ENCODE measurements around the gene EIF4E1B. TPM values are rescaled to one million over a fixed set of nuclear protein-coding genes. Genes with fewer than 3 reads are reported as not detected.

EIF4E1B gene
- total and polyA plus RNA-seq, 2 experiments from 2014 or later, result 0.17 TPM; not detected in 1

DNA sequence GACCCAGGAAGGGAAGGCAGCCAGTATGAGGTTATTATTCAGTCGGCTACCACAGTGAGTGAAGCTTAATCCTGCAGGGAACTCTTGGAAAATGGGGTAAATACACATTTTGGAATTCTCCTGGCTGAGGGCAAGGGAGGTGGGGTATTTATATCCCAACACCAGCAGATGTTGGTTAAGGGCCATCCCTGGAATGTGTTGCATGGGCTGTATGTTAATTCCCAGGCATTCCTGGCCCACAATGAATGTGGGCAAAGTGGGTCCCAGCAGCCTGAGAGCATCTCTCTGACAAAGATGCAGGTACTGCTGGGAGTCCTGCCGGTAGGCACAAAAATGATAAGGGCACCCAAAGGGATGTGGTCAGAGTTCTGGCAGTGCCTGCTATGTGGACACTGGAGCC lies 17.6 kb upstream of the EIF4E1B start (continued):
- TF ChIP-seq POLR2AphosphoS5 (IDR thresholded peaks at IDR 0.05; ENCODE audit: low read depth), result no peak
- TF ChIP-seq, protein P1, sequence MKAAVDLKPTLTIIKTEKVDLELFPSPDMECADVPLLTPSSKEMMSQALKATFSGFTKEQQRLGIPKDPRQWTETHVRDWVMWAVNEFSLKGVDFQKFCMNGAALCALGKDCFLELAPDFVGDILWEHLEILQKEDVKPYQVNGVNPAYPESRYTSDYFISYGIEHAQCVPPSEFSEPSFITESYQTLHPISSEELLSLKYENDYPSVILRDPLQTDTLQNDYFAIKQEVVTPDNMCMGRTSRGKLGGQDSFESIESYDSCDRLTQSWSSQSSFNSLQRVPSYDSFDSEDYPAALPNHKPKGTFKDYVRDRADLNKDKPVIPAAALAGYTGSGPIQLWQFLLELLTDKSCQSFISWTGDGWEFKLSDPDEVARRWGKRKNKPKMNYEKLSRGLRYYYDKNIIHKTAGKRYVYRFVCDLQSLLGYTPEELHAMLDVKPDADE (IDR thresholded peaks at IDR 0.05), result no peak
- TF ChIP-seq, protein P2, sequence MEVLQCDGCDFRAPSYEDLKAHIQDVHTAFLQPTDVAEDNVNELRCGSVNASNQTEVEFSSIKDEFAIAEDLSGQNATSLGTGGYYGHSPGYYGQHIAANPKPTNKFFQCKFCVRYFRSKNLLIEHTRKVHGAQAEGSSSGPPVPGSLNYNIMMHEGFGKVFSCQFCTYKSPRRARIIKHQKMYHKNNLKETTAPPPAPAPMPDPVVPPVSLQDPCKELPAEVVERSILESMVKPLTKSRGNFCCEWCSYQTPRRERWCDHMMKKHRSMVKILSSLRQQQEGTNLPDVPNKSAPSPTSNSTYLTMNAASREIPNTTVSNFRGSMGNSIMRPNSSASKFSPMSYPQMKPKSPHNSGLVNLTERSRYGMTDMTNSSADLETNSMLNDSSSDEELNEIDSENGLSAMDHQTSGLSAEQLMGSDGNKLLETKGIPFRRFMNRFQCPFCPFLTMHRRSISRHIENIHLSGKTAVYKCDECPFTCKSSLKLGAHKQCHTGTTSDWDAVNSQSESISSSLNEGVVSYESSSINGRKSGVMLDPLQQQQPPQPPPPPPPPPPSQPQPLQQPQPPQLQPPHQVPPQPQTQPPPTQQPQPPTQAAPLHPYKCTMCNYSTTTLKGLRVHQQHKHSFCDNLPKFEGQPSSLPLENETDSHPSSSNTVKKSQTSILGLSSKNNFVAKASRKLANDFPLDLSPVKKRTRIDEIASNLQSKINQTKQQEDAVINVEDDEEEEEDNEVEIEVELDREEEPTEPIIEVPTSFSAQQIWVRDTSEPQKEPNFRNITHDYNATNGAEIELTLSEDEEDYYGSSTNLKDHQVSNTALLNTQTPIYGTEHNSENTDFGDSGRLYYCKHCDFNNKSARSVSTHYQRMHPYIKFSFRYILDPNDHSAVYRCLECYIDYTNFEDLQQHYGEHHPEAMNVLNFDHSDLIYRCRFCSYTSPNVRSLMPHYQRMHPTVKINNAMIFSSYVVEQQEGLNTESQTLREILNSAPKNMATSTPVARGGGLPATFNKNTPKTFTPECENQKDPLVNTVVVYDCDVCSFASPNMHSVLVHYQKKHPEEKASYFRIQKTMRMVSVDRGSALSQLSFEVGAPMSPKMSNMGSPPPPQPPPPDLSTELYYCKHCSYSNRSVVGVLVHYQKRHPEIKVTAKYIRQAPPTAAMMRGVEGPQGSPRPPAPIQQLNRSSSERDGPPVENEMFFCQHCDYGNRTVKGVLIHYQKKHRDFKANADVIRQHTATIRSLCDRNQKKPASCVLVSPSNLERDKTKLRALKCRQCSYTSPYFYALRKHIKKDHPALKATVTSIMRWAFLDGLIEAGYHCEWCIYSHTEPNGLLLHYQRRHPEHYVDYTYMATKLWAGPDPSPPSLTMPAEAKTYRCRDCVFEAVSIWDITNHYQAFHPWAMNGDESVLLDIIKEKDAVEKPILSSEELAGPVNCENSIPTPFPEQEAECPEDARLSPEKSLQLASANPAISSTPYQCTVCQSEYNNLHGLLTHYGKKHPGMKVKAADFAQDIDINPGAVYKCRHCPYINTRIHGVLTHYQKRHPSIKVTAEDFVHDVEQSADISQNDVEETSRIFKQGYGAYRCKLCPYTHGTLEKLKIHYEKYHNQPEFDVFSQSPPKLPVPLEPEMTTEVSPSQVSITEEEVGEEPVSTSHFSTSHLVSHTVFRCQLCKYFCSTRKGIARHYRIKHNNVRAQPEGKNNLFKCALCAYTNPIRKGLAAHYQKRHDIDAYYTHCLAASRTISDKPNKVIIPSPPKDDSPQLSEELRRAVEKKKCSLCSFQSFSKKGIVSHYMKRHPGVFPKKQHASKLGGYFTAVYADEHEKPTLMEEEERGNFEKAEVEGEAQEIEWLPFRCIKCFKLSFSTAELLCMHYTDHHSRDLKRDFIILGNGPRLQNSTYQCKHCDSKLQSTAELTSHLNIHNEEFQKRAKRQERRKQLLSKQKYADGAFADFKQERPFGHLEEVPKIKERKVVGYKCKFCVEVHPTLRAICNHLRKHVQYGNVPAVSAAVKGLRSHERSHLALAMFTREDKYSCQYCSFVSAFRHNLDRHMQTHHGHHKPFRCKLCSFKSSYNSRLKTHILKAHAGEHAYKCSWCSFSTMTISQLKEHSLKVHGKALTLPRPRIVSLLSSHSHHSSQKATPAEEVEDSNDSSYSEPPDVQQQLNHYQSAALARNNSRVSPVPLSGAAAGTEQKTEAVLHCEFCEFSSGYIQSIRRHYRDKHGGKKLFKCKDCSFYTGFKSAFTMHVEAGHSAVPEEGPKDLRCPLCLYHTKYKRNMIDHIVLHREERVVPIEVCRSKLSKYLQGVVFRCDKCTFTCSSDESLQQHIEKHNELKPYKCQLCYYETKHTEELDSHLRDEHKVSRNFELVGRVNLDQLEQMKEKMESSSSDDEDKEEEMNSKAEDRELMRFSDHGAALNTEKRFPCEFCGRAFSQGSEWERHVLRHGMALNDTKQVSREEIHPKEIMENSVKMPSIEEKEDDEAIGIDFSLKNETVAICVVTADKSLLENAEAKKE (CRISPR knock-in tag; IDR thresholded peaks at IDR 0.05), result no peak
- TF ChIP-seq JUNB (IDR thresholded peaks at IDR 0.05; ENCODE audit: unreplicated experiment), result no peak

DNA sequence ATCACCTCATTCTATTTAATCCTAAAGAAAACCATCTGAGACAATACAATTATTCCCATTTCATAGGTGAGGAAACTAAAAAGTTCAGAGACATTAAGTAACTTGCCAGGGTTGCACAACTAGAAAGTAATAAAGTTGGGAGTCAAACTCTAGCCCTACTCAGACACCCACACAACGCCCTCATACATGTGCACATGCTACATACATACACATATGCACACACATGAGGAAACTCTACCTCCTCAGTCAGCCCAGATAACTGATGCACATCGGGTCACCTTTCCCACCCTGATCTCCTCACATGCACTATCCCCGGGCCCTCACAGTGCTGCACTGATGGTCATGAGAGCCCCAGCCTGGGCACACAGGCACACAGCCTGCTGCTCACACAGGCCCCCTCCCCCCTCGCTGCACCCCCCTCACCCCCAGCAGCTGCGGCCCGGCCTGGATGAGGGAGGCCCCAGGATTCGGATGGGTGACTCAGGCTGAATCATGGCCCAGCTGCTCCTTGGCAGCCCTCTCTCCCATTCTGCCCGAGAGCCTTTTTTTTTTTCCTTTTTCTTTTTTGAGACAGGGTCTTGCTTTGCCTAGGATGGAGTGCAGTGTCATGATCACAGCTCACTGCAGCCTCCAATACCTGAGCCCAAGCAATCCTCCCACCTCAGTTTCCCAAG lies 15.5 kb upstream of the EIF4E1B start:
- no peak overlapping the region for H2AFZ ChIP-seq
- no peak overlapping the region for H3K4me2 ChIP-seq
- TF ChIP-seq, protein P1 (IDR thresholded peaks at IDR 0.05), result no peak
- TF ChIP-seq, protein P3, sequence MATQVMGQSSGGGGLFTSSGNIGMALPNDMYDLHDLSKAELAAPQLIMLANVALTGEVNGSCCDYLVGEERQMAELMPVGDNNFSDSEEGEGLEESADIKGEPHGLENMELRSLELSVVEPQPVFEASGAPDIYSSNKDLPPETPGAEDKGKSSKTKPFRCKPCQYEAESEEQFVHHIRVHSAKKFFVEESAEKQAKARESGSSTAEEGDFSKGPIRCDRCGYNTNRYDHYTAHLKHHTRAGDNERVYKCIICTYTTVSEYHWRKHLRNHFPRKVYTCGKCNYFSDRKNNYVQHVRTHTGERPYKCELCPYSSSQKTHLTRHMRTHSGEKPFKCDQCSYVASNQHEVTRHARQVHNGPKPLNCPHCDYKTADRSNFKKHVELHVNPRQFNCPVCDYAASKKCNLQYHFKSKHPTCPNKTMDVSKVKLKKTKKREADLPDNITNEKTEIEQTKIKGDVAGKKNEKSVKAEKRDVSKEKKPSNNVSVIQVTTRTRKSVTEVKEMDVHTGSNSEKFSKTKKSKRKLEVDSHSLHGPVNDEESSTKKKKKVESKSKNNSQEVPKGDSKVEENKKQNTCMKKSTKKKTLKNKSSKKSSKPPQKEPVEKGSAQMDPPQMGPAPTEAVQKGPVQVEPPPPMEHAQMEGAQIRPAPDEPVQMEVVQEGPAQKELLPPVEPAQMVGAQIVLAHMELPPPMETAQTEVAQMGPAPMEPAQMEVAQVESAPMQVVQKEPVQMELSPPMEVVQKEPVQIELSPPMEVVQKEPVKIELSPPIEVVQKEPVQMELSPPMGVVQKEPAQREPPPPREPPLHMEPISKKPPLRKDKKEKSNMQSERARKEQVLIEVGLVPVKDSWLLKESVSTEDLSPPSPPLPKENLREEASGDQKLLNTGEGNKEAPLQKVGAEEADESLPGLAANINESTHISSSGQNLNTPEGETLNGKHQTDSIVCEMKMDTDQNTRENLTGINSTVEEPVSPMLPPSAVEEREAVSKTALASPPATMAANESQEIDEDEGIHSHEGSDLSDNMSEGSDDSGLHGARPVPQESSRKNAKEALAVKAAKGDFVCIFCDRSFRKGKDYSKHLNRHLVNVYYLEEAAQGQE (IDR thresholded peaks at IDR 0.05; ENCODE audit: unreplicated experiment), result no peak
- no peak for TF ChIP-seq JUNB (IDR thresholded peaks at IDR 0.05; ENCODE audit: unreplicated experiment)
- no peak for TF ChIP-seq CREB1 (CRISPR knock-in tag; IDR thresholded peaks at IDR 0.05; ENCODE audit: low read depth)
- TF ChIP-seq ZNF331 (CRISPR knock-in tag; IDR thresholded peaks at IDR 0.05; ENCODE audit: low read depth), result no peak

More for the DNA sequence above, 15.5 kb upstream of the EIF4E1B start:
- Histone ChIP-seq H3K79me2 (replicated peaks; ENCODE audit: insufficient read depth) (no peaks in the 10 kb centered on the region), H3F3A (replicated peaks; ENCODE audit: low read depth) (0 out of 2 replicates have a peak, but pooled peaks cover 4% of the 10 kb centered on the region), H4K20me1 (replicated peaks; ENCODE audit: insufficient read depth) (no peaks in the 10 kb centered on the region), H3K36me3 (ENCODE audit: insufficient read depth) (no peaks in the 10 kb centered on the region), H3K4me3 (no peak overlapping the region), H3K27me3 (ENCODE audit: insufficient read depth) (peaks cover 28% of the 10 kb centered on the region), H3K27ac (ENCODE audit: low read depth) (no peak overlapping the region), H3K9me2 (ENCODE audit: insufficient read depth) (no peaks in the 10 kb centered on the region), H3K4me1 (ENCODE audit: insufficient read depth) (peaks cover 3% of the 10 kb centered on the region; the same call in 1 of the 2 replicates)
- no peaks in the 10 kb centered on the region for H3K9me3 Mint-ChIP-seq
- peaks cover 37% of the 10 kb centered on the region for H3K27me3 Mint-ChIP-seq (ENCODE audit: insufficient read depth, low read depth, poor library complexity)
- no peak overlapping the region for H3K4me3 Mint-ChIP-seq
- DNase-seq (ENCODE audit: low spot score), result no peak
- H3K36me3 Mint-ChIP-seq (ENCODE audit: low read depth), result no peaks in the 10 kb centered on the region
- H3K27ac Mint-ChIP-seq, result no peak overlapping the region
- peaks cover 18% of the 10 kb centered on the region for H3K4me1 Mint-ChIP-seq
- no peak for ATAC-seq
